Suprapubic skin (tissue), 4 donors: ENCODE results near the gene CDH11. TPM values are rescaled to one million over a fixed set of nuclear protein-coding genes. Genes with fewer than 3 reads are reported as not detected.
A peak's percentile ranks its signal among the peaks of the same experiment; 100 is the strongest.

Experiments
- DNase-seq, 2 donors: peaks; one replicate each; pipeline ENCODE4 v3.0.0-alpha.2; 2019; ENCODE audit warnings: low spot score in 2 of 2
- H3K27ac ChIP-seq: fragments of 200-600 bp; sonication (generic); one replicate; pipeline ENCODE4 v1.5.1; 2019
- H3K27me3 ChIP-seq: fragments of 200-600 bp; sonication (generic); one replicate; pipeline ENCODE4 v1.5.1; 2019
- H3K36me3 ChIP-seq: fragments of 200-600 bp; sonication (generic); one replicate; pipeline ENCODE4 v1.5.1; 2019
- H3K4me1 ChIP-seq: fragments of 200-600 bp; sonication (generic); one replicate; pipeline ENCODE4 v1.5.1; 2019
- H3K4me3 ChIP-seq: fragments of 200-600 bp; sonication (generic); one replicate; pipeline ENCODE4 v1.5.1; 2019; ENCODE audit warnings: mild to moderate bottlenecking
- H3K9me3 ChIP-seq: fragments of 200-600 bp; sonication (generic); one replicate; pipeline ENCODE4 v1.5.1; 2019
- EP300 ChIP-seq: sonication (generic); formaldehyde crosslinking; IDR thresholded peaks from one replicate; pipeline ENCODE4 v1.6.1; 2017; ENCODE audit warnings: antibody characterized with exemption
- POLR2A ChIP-seq, 2 donors: fragments of 450-650 bp; IDR thresholded peaks; one replicate each; pipeline ENCODE4 v1.6.1; 2017; ENCODE audit warnings: antibody characterized with exemption in 2 of 2, mild to moderate bottlenecking in 2 of 2, moderate library complexity in 2 of 2
- POLR2AphosphoS5 ChIP-seq, 3 donors: sonication (generic); formaldehyde crosslinking; IDR thresholded peaks; one replicate each; pipeline ENCODE4 v1.6.1; 2017; ENCODE audit warnings: antibody characterized with exemption in 3 of 3
- WGBS: methylation state at CpG from one replicate; pipeline ENCODE4 v1.1.5; 2018; 5-methylcytosine and 5-hydroxymethylcytosine counted together
- total RNA-seq, 4 donors: library from RNA; depleted of rRNA; stranded (reverse); fragments of >200 nt; gene quantifications; one replicate each; pipeline ENCODE4 v1.1.0, GENCODE V29; 2016
- TF ChIP-seq, protein P1 (sequence below), 2 donors: fragments of 200-600 bp in 1 of 2; fragments of 450-650 bp in 1 of 2; sonication (generic) in 1 of 2; IDR thresholded peaks; one replicate each; pipeline ENCODE4 v1.5.1; 2016 to 2019; ENCODE audit warnings: antibody characterized with exemption in 2 of 2, mild to moderate bottlenecking in 1 of 2, moderate library complexity in 1 of 2

Gene CDH11, protein sequence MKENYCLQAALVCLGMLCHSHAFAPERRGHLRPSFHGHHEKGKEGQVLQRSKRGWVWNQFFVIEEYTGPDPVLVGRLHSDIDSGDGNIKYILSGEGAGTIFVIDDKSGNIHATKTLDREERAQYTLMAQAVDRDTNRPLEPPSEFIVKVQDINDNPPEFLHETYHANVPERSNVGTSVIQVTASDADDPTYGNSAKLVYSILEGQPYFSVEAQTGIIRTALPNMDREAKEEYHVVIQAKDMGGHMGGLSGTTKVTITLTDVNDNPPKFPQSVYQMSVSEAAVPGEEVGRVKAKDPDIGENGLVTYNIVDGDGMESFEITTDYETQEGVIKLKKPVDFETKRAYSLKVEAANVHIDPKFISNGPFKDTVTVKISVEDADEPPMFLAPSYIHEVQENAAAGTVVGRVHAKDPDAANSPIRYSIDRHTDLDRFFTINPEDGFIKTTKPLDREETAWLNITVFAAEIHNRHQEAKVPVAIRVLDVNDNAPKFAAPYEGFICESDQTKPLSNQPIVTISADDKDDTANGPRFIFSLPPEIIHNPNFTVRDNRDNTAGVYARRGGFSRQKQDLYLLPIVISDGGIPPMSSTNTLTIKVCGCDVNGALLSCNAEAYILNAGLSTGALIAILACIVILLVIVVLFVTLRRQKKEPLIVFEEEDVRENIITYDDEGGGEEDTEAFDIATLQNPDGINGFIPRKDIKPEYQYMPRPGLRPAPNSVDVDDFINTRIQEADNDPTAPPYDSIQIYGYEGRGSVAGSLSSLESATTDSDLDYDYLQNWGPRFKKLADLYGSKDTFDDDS
- total RNA-seq = 10 to 100 TPM; 10.3 to 41.4 (median 25.8) TPM

DNA sequence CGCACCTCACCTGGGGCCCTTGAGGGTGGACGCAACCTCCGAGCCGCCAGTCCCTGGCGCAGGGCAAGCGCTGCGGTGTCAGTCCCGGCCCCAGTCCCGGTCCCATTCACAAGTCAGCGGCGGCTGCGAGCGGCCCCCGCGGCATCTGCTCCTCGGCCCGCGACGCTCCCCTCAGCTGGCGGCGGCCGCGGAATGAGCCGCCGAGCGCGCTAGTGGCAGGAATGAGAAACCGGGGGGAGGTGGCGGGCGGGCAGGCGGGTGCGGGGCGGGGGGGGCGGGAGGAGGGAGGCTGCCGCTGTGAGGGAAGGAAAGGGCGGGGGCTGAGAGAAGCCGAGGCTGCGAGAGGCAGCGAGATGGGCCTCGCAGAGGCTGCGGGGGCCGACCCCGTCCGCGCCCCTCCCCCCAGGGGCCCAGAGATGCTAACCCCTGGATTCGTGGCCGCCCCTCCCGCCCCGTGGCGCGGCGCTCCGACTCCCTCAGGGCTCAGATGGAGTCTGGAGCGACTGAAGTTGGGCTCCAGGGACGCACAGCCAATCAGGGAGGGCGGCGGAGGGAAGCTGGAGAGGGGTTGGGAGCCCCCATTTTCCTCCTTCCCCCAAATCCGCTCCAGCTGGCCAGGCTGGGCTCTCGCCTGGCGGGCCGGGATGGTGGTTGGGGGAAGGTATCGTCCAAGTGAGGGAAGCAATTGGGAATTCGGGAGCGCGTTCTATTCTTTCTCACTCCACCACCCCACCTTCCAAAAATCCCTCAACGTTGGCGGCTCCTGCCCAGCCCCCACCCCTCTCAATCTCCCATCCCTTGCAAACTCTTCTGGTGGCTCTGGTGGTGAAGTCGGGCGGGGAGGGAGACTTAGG lies at the start of gene CDH11:
TSS of gene CDH11 (minus strand) at position 194 of the 854 bp plus-strand sequence. CDS start 117,194 bp downstream, outside the sequence.
- under 1% methylated on average over 22 of the region's 69 CpGs for WGBS
- peak within 1 kb of the TSS; percentile 69 for H3K4me3 ChIP-seq
- peaks cover 43% of the 10 kb centered on the region for H3K27me3 ChIP-seq
- H3K9me3 ChIP-seq = no peaks in the 10 kb centered on the region
- H3K36me3 ChIP-seq = no peaks in the 10 kb centered on the region
- TF ChIP-seq POLR2A (IDR thresholded peaks at IDR 0.05) (no peak), POLR2AphosphoS5 (IDR thresholded peaks at IDR 0.05) (peak in 1 of 3 donors; percentile 29), EP300 (no peak)
- TF ChIP-seq, protein P1, sequence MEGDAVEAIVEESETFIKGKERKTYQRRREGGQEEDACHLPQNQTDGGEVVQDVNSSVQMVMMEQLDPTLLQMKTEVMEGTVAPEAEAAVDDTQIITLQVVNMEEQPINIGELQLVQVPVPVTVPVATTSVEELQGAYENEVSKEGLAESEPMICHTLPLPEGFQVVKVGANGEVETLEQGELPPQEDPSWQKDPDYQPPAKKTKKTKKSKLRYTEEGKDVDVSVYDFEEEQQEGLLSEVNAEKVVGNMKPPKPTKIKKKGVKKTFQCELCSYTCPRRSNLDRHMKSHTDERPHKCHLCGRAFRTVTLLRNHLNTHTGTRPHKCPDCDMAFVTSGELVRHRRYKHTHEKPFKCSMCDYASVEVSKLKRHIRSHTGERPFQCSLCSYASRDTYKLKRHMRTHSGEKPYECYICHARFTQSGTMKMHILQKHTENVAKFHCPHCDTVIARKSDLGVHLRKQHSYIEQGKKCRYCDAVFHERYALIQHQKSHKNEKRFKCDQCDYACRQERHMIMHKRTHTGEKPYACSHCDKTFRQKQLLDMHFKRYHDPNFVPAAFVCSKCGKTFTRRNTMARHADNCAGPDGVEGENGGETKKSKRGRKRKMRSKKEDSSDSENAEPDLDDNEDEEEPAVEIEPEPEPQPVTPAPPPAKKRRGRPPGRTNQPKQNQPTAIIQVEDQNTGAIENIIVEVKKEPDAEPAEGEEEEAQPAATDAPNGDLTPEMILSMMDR (IDR thresholded peaks at IDR 0.05) = peak in 1 of 2 donors; percentile 58
- peak within 1 kb of the TSS; percentile 88 for H3K27ac ChIP-seq
- DNase-seq = peak in 1 of 2 donors; percentile 73
- H3K4me1 ChIP-seq = peaks cover 39% of the 10 kb centered on the region

DNA sequence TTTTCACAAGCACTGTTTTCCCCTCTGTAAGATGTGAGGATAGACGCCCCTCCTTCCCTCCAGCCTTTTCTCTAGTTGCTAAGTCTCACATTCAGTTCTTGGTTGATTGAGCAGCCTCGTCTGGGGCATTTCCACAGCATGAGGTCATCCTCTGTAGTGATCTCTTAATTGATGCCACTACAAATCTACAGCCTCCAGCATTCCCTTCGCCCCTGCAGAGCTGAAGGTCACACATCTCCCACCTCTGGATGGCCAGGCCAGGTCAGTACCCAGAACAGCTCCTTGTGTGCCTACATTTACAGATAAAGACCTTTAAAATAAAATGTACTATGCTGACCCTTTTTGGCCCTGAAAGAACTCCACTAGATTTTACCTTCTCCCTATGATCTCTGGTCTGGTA lies 32.5 kb upstream of the CDH11 start:
- WGBS = 40% methylated on average over 3 of the region's 3 CpGs
- no peak for TF ChIP-seq EP300
- TF ChIP-seq POLR2A (IDR thresholded peaks at IDR 0.05) = no peak
- TF ChIP-seq, protein P1 (IDR thresholded peaks at IDR 0.05) = no peak
- TF ChIP-seq POLR2AphosphoS5 (IDR thresholded peaks at IDR 0.05) = no peak
- H3K27ac ChIP-seq = no peak overlapping the region

DNA sequence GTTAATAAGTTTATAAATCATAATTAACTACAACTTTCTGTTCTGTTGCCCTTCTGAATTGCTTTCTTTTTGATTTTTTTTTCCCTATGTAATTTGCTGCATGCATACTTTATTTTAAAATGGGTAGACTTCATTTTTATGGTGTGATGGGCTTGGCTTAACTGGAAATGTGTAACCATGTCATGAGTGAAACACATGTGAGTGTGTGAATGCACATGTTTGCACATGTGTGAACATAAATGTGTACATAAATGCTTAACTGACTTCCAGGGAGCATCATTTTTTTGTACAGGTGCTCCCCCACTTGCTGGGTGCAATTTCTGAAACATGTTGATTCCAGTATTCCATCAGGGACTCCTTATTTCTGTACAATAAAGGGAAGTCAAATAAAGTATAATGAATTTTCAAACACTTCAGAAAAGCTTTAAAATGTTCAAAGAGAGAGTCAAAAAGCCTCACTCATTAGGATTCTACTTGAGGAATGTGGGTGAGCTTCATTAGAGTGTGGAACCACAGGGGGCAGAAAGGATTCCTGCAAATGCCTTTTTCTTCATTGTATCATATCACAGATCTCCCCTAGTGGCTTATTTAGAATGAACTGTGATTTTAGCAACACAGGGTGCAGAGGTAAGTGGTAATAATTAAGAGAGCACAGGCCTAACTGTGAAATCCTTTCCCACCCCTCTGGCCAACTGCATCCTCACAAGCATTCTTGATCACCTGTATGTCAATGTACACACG lies 31.7 kb upstream of the CDH11 start:
- H3K27ac ChIP-seq = no peak overlapping the region
- TF ChIP-seq, protein P1 (IDR thresholded peaks at IDR 0.05) = no peak
- TF ChIP-seq POLR2A (IDR thresholded peaks at IDR 0.05) (no peak), EP300 (no peak), POLR2AphosphoS5 (IDR thresholded peaks at IDR 0.05) (no peak)
- no peaks in the 10 kb centered on the region for H3K36me3 ChIP-seq
- H3K4me1 ChIP-seq = no peaks in the 10 kb centered on the region
- H3K9me3 ChIP-seq = no peaks in the 10 kb centered on the region
- no peak for DNase-seq
- H3K27me3 ChIP-seq = no peaks in the 10 kb centered on the region
- 81% methylated on average over 1 of the region's 1 CpG for WGBS
- no peak overlapping the region for H3K4me3 ChIP-seq

More for the DNA sequence above, 32.5 kb upstream of the CDH11 start:
- H3K4me3 ChIP-seq = no peak overlapping the region
- no peaks in the 10 kb centered on the region for H3K27me3 ChIP-seq
- H3K4me1 ChIP-seq = no peaks in the 10 kb centered on the region
- H3K9me3 ChIP-seq = no peaks in the 10 kb centered on the region
- DNase-seq = no peak
- no peaks in the 10 kb centered on the region for H3K36me3 ChIP-seq

DNA sequence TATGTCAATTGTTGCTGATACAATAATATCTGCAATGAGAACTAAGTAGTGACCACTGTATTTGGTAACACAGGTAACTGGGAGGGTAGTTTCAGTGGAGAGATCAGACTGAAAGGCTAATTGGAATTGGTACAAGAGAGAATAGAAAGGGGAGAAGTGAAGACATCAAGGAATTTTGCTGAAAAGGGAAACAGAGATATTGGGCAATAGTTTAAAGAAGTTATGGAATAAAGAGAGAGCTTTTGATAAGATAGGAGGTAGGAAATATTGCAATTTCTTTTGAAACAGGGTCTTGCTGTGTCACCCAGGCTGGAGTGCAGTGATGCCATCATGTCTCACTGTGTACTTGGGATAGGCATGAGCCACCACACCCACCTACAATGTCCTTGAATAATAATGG lies 26.9 kb upstream of the CDH11 start:
- Histone ChIP-seq H3K36me3 (no peaks in the 10 kb centered on the region), H3K4me1 (no peaks in the 10 kb centered on the region), H3K4me3 (no peak overlapping the region), H3K27me3 (no peaks in the 10 kb centered on the region), H3K9me3 (no peaks in the 10 kb centered on the region), H3K27ac (no peak overlapping the region)
- no peak for TF ChIP-seq EP300
- TF ChIP-seq POLR2A (IDR thresholded peaks at IDR 0.05) = no peak
- TF ChIP-seq POLR2AphosphoS5 (IDR thresholded peaks at IDR 0.05) = no peak
- TF ChIP-seq, protein P1 (IDR thresholded peaks at IDR 0.05) = no peak
- DNase-seq = no peak
